Colonic mucosa (tissue), 4 donors: ENCODE results near the gene NMT2. TPM values are rescaled to one million over a fixed set of nuclear protein-coding genes. Genes with fewer than 3 reads are reported as not detected.
A peak's percentile ranks its signal among the peaks of the same experiment; 100 is the strongest.
"Not testable (repeated sequence)": the region's sequence is repeated elsewhere in the genome, so short reads cannot be mapped to it uniquely, and the experiment has no call there.

Experiments used
- DNase-seq: peaks from one replicate; pipeline ENCODE4 v3.0.0-alpha.2; 2020
- H3K27ac ChIP-seq: fragments of 200-600 bp; one replicate; pipeline ENCODE4 v1.8.0; 2021
- H3K27me3 ChIP-seq: fragments of 200-600 bp; one replicate; pipeline ENCODE4 v1.8.0; 2021
- H3K36me3 ChIP-seq: fragments of 200-600 bp; one replicate; pipeline ENCODE4 v1.8.0; 2021
- H3K4me1 ChIP-seq: fragments of 200-600 bp; one replicate; pipeline ENCODE4 v1.8.0; 2021; ENCODE audit warnings: mild to moderate bottlenecking
- H3K4me3 ChIP-seq: fragments of 200-600 bp; one replicate; pipeline ENCODE4 v1.8.0; 2021
- H3K9ac ChIP-seq, 2 donors: one replicate each; pipeline ENCODE4 v1.7.0; 2013; ENCODE audit warnings: control low read depth in 2 of 2, low read depth in 2 of 2, low read length in 2 of 2
- H3K9me3 ChIP-seq: fragments of 200-600 bp; one replicate; pipeline ENCODE4 v1.8.0; 2021
- intact Hi-C: fragments of 100-400 bp; cut with DNase I; formaldehyde crosslinking; loops from one replicate; pipeline ENCODE4 v1.14.1; 2022
- total RNA-seq, 2 donors: library from RNA; stranded (reverse); fragmentation: NEBNext Ultra II Directional in 1 of 2; extraction: Animal tissue kit (Norgen Biotek cat#: 25700) in 1 of 2; gene quantifications; one replicate each; pipeline ENCODE4 v1.2.1, GENCODE V29; 2021
- TF ChIP-seq, protein P1 (sequence below): fragments of 200-600 bp; IDR thresholded peaks from one replicate; pipeline ENCODE4 v1.8.0; 2022; ENCODE audit warnings: antibody characterized with exemption, mild to moderate bottlenecking
- donor health status: healthy.
- donor health status: DM: no; HTN: no; CAD: no.
- donor health status: DM: no; HTN: no; CAD: no.

The NMT2 gene
- total RNA-seq, 2 donors from 2014 or later = 12.4 to 14.4 TPM

DNA sequence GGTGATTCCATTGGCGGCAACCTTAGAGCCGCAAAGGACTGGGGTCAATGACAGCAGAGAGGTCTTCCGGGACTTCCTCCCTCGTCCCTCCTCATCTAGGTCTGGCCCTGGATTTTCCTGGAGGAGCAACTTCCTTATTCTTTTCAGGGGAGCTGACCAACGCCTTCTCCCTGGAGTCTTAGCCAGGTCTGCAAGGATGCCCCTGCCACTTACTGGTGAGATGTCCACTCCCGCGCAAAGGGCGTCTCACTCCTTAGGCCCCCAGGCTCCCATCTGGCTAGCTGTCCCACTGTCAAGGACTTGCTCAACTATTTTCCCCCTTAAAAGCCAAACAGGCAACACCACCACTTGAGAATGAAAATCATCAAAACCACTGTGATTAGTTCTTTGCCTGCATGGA, 42.0 kb upstream of the NMT2 start:
- no peak for DNase-seq
- Histone ChIP-seq H3K9me3 (no peaks in the 10 kb centered on the region), H3K36me3 (no peaks in the 10 kb centered on the region), H3K27ac (no peak overlapping the region), H3K4me1 (no peaks in the 10 kb centered on the region), H3K9ac (no peak overlapping the region), H3K27me3 (no peaks in the 10 kb centered on the region), H3K4me3 (no peak overlapping the region)
- intact Hi-C loops = loop anchor here (2.0 kb wide), 1 partner anchor 160 kb away; the partner anchor contains the start of gene FAM171A1
- TF ChIP-seq, protein P1, sequence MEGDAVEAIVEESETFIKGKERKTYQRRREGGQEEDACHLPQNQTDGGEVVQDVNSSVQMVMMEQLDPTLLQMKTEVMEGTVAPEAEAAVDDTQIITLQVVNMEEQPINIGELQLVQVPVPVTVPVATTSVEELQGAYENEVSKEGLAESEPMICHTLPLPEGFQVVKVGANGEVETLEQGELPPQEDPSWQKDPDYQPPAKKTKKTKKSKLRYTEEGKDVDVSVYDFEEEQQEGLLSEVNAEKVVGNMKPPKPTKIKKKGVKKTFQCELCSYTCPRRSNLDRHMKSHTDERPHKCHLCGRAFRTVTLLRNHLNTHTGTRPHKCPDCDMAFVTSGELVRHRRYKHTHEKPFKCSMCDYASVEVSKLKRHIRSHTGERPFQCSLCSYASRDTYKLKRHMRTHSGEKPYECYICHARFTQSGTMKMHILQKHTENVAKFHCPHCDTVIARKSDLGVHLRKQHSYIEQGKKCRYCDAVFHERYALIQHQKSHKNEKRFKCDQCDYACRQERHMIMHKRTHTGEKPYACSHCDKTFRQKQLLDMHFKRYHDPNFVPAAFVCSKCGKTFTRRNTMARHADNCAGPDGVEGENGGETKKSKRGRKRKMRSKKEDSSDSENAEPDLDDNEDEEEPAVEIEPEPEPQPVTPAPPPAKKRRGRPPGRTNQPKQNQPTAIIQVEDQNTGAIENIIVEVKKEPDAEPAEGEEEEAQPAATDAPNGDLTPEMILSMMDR = no peak

DNA sequence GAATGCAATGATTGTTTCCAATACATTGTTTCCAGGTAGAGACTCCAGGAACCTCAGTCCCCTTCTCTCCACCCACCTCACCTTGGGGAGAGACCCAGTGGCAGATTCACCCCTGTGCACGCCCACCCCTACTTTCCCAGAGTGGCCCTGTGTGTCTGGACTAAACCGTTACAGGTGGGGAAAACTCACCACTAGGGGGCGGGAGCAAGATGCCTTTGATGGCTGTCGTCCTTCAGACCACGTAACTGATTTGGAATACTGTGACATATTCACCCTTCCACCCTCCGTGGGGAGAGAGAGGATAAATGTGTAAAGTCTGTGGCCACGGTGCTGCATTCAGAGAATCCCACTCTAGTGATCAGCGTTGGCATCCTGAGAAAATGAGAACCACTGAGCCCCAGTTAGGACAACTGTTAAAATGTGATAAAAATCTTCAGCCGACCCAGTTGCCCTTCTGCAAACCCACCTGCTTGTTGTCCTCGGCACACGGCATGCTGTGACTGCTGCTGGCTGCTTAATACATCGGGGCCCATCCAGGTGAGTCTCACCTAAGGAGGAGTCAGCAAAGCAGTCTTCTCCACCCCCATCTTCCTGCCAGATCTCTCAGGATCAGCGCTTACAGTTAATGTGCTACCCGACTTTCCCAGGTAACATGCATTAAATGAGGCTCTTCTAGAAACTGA, 41.5 kb upstream of the NMT2 start:
- Histone ChIP-seq H3K4me1 (no peaks in the 10 kb centered on the region), H3K36me3 (no peaks in the 10 kb centered on the region), H3K9me3 (no peaks in the 10 kb centered on the region), H3K4me3 (no peak overlapping the region), H3K9ac (no peak overlapping the region), H3K27me3 (no peaks in the 10 kb centered on the region), H3K27ac (no peak overlapping the region)
- intact Hi-C loops = loop anchor here (2.0 kb wide), 1 partner anchor 161 kb away; the partner anchor contains the start of gene FAM171A1
- DNase-seq = peak; percentile 90
- TF ChIP-seq, protein P1 = peak; percentile 87

DNA sequence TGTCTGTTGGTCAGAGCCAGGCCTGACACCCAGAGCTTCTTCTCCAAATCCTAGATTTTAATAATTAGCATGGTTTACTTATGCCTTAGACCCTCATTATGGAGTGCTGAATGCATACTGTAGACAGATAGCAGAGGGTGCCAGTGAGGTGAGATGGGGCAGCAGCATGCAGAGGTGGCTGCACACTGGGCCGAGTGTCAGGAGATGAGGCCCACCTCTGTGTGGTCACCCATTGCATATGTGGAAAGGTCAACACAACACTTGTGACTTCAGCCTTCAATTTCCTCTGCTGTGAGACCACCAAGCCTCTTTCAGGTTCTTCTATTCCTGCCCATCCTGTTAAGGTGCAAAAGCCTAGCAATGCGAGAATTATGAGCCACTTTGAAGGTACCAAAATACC, 39.7 kb upstream of the NMT2 start:
- TF ChIP-seq, protein P1 = no peak
- H3K27ac ChIP-seq = no peak overlapping the region
- H3K4me3 ChIP-seq = no peak overlapping the region
- no peaks in the 10 kb centered on the region for H3K4me1 ChIP-seq
- no peaks in the 10 kb centered on the region for H3K9me3 ChIP-seq
- no peaks in the 10 kb centered on the region for H3K27me3 ChIP-seq
- no peaks in the 10 kb centered on the region for H3K36me3 ChIP-seq
- intact Hi-C loops = no loop called here
- DNase-seq = no peak
- H3K9ac ChIP-seq = no peak overlapping the region

DNA sequence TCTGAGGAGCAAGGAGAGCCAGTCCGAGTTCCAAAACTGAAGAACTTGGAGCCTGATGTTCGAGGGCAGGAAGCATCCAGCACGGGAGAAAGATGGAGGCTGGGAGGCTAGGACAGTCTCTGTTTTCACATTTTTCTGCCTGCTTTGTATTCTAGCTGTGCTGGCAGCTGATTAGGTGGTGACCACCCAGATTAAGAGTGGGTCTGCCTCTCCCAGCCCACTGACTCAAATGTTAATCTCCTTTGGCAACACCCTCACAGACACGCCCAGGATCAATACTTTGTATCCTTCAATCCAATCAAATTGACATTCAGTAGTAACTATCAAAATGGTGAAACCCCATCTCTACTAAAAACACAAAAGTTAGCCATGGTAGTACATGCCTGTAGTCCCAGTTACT, 38.9 kb upstream of the NMT2 start:
- H3K4me3 ChIP-seq, DNase-seq, H3K27ac ChIP-seq, H3K9ac ChIP-seq, H3K9me3 ChIP-seq, H3K27me3 ChIP-seq, intact Hi-C loops, H3K4me1 ChIP-seq, H3K36me3 ChIP-seq: not testable (repeated sequence)

DNA sequence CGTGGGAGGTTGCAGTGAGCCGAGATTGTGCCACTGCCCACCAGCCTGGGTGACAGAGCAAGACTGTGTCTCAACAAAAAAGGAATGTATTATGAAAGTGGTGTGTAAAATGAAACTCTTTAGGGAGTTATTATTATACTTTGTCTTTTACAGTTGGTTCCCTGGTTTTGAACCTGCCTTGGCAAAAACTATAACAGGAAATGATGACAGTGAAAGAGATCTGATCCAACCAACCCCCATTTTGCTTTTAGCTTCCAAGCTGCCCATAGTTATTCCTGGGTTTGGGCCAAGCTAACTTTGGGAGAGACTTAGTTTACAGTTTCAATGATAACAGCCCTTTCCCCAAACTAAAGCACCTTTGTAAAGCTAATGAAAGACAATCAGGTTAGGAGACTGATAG, 34.1 kb upstream of the NMT2 start:
- TF ChIP-seq, protein P1 = no peak
- Histone ChIP-seq H3K9me3 (no peaks in the 10 kb centered on the region), H3K27me3 (no peaks in the 10 kb centered on the region), H3K27ac (no peak overlapping the region), H3K36me3 (no peaks in the 10 kb centered on the region), H3K4me1 (no peaks in the 10 kb centered on the region), H3K9ac (no peak overlapping the region), H3K4me3 (no peak overlapping the region)
- intact Hi-C loops = no loop called here
- no peak for DNase-seq

DNA sequence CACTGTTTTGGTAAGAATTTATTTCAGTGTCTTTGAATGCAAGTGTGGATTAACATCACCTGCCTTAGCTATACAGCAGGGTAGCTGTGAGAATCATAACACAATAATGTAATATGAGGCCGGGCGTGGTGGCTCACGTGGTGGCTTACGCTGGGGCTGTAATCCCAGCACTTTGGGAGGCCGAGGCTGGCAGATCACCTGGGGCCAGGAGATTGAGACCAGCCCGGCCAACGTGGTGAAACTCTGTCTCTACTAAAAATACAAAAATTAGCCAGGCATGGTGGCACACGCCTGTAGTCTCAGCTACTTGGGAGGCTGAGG, 33.8 kb upstream of the NMT2 start:
- H3K9me3 ChIP-seq, H3K4me3 ChIP-seq, intact Hi-C loops, H3K9ac ChIP-seq, H3K27ac ChIP-seq, DNase-seq, H3K36me3 ChIP-seq, H3K4me1 ChIP-seq, H3K27me3 ChIP-seq: not testable (repeated sequence)
